Measurements from ENCODE around the gene ZKSCAN7. TPM values are rescaled to one million over a fixed set of nuclear protein-coding genes. Genes with fewer than 3 reads are reported as not detected.

ZKSCAN7 gene
- total RNA-seq: 1.4 and 2.5 TPM in 2 replicates

DNA sequence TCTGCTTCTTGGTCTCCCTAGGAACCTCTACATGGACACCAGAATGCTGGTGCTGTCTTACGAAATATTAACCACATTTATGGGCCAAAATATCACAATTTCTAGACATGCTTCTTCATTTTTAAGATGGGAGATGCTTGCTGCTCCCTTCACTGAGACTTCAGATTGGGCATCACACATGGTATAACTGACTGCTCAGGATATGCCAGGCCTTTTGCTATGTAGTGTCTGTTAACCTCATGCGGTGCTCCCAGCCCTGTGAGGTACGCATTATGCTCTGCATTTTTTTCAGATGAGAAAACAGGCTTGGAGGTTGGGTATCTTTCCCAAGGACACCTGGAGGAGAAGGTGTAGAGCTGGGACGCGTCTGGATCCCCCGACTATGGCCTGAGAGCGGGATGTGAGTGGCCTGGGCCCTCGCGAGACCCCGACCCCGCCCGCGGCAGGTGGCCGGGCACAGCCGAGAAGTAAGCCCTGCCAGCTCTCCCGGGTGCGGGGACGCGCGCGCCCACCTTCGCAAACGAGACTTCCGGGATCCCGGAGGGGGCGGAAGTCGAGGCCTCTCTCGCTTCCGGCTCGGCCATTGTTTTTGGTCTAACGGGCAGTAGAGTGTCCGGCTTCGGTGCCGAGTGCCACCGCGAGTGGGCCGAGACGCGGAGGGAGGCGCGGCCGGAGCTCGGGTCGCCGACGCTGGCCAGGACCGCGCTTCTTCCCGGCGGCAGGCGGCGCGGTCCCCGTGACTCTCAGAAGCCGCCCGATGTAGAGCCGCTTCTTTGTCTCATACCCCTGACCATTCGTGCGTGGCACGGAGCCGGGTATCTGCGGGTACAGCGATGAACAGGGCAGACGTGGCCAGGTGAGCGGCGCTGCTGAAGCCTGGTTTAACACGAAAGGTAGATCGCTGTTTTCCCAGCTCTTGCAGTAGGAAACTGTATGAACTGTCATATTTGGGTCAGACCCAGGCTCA lies at the start of gene ZKSCAN7:
TSS of gene ZKSCAN7 (plus strand) at position 568 of the 967 bp plus-strand sequence. CDS start 1,855 bp downstream, outside the sequence.

DNA sequence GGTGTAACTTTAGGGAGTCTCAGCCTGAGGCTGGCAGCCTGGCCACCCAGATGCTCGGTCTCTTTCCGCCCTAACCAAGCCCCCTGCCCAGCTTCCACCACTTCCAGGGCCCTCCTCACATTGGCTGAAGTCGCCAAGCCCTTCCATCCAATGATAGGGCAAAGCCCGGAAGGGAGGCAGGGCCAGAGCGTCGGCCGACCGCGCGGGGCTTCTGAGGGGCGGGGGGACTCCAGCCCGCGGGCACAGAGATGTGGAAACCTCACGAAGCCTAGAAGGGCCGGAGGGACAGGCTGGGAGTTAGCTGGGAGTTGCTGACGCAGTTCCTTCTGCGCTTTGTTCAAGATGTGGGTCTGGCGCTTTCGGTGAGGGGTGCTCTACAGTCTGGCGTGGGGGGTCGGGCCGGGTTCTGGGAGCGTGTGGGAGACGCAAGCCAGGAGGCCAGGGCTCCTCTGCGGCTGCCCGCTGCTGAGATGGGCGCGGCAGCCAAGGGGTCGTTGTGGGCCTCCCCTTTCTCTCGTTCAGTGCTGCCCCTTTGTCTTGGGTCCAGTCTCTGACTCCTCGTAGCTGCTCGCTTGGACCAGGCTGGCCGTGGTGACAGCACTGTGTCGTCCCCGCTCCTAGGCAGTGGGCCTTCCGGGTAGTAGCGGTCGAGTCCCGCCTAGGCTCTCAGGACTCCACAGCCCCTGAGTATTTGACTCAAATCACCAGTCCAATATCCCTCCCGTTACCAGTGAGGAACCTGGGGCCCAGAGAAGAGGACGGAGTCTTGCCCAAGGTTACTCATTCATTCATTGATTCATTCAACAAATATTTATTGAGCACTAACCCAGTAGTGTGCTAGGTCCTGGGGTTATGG lies 29.9 kb downstream of the ZKSCAN7 start, which contains the start of gene ZNF660:
TSS of gene ZNF660 (plus strand) at position 319 of the 856 bp plus-strand sequence. CDS start 9,230 bp downstream, outside the sequence.

Other genes with a start within 250 kb of the ZKSCAN7 start
- 22.6 and 25.5 TPM in 2 replicates for gene TCAIM, start 216.4 kb upstream of the ZKSCAN7 start, total RNA-seq
- gene ZNF445, start 77.5 kb upstream of the ZKSCAN7 start, total RNA-seq: 3.0 and 3.5 TPM in 2 replicates
- 0.05 and 0.07 TPM in 2 replicates for gene ZNF660, start 29.8 kb downstream of the ZKSCAN7 start, total RNA-seq
- gene ZNF197, start 69.8 kb downstream of the ZKSCAN7 start, total RNA-seq: 8.1 and 9.0 TPM in 2 replicates
- 6.2 and 9.9 TPM in 2 replicates for gene ZNF35, start 93.5 kb downstream of the ZKSCAN7 start, total RNA-seq
- 1.7 and 2.9 TPM in 2 replicates for gene ZNF502, start 157.5 kb downstream of the ZKSCAN7 start, total RNA-seq
- 1.7 and 2.1 TPM in 2 replicates for gene ZNF501, start 174.4 kb downstream of the ZKSCAN7 start, total RNA-seq
- 12.5 and 15.7 TPM in 2 replicates for gene KIAA1143, start 206.4 kb downstream of the ZKSCAN7 start, total RNA-seq
- 4.5 and 6.9 TPM in 2 replicates for gene KIF15, start 206.6 kb downstream of the ZKSCAN7 start, total RNA-seq

All from airway epithelial cell (primary cell).